BE2C (cell line): Measurements from ENCODE around the gene F2RL3.

Source experiments
- DNase-seq: peaks from one replicate; pipeline ENCODE4 v3.0.0-alpha.2; 2020
- H3K27me3 ChIP-seq: fragments of 250-450 bp; sonication (Bioruptor Pico); 2 replicates; pipeline ENCODE4 v1.5.1; 2020; ENCODE audit warnings: mild to moderate bottlenecking
- H3K36me3 ChIP-seq: fragments of 250-450 bp; sonication (Bioruptor Pico); 2 replicates; pipeline ENCODE4 v1.5.1; 2020; ENCODE audit warnings: mild to moderate bottlenecking
- H3K4me1 ChIP-seq: fragments of 250-450 bp; sonication (Bioruptor Pico); 2 replicates; pipeline ENCODE4 v1.5.1; 2020
- H3K4me3 ChIP-seq: 2 replicates; pipeline ENCODE4 v1.5.1; 2011; ENCODE audit warnings: low read depth, low read length
- H3K9me3 ChIP-seq: fragments of 250-450 bp; sonication (Bioruptor Pico); 2 replicates; pipeline ENCODE4 v1.5.1; 2020
- TF ChIP-seq, protein P1 (sequence below): IDR thresholded peaks from 2 replicates; pipeline ENCODE4 v1.5.1; 2012; ENCODE audit warnings: mild to moderate bottlenecking, low read depth, low read length

The F2RL3 gene

DNA sequence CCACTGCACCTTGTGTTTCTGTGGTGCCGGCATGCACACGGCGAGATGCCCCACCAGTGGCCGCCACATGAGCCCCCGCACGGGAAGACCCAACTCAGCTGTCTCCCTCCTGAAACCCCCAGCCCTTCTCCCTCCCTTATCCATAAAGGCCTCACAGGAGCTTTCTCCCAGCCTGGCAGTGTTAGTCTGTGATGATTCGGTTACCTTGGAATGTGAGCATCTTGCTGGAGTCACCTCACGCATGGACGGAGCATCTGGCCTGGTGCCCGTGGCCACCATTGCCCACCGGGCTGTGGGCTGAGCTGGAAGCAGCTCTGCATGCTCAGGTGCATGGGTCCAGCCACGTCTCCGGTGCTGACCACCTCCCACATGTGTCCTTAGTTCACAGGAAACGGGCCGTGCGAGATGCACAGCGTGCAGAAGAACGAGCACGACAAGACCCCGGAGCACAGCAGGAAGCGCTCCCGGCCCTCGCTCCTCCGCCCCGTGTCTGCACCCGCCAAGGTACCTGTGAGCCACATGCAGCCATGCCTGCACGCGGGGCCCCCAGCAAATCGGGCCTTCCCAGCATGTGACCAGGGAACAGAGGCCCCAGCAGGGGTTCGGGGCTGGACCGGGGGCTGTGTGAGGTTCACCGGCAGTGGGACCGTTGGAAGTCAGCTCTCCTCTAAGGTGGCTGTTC lies 37.6 kb upstream of the F2RL3 start:
- DNase-seq = no peak
- TF ChIP-seq, protein P1, sequence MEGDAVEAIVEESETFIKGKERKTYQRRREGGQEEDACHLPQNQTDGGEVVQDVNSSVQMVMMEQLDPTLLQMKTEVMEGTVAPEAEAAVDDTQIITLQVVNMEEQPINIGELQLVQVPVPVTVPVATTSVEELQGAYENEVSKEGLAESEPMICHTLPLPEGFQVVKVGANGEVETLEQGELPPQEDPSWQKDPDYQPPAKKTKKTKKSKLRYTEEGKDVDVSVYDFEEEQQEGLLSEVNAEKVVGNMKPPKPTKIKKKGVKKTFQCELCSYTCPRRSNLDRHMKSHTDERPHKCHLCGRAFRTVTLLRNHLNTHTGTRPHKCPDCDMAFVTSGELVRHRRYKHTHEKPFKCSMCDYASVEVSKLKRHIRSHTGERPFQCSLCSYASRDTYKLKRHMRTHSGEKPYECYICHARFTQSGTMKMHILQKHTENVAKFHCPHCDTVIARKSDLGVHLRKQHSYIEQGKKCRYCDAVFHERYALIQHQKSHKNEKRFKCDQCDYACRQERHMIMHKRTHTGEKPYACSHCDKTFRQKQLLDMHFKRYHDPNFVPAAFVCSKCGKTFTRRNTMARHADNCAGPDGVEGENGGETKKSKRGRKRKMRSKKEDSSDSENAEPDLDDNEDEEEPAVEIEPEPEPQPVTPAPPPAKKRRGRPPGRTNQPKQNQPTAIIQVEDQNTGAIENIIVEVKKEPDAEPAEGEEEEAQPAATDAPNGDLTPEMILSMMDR = no peak
- Histone ChIP-seq H3K4me1 (no peaks in the 10 kb centered on the region), H3K4me3 (no peak overlapping the region), H3K27me3 (no peaks in the 10 kb centered on the region), H3K36me3 (peaks cover 48% of the 10 kb centered on the region), H3K9me3 (no peaks in the 10 kb centered on the region)

DNA sequence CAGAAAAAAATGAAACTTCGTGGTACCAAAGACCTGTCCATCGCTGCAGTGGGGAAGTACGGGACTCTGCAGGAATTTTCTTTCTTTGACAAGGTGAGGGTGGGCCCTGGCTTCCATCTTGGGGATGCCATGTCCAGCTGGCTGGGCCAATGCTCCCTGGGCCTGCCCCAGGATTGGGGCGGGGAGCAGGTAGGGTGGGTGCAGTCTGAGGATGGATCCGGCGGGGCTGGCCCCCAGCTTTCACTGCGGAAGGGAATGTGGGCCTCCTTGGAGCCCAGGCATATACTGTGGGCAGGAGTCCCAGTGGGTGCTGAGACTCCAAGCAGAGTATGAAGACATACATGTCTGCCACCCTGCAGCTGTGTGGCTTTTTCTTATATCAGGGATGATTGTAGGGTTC lies 35.7 kb upstream of the F2RL3 start:
- DNase-seq = no peak
- TF ChIP-seq, protein P1 = no peak
- Histone ChIP-seq H3K36me3 (peaks cover 32% of the 10 kb centered on the region), H3K27me3 (no peaks in the 10 kb centered on the region), H3K4me1 (no peaks in the 10 kb centered on the region), H3K9me3 (no peaks in the 10 kb centered on the region), H3K4me3 (no peak overlapping the region)

DNA sequence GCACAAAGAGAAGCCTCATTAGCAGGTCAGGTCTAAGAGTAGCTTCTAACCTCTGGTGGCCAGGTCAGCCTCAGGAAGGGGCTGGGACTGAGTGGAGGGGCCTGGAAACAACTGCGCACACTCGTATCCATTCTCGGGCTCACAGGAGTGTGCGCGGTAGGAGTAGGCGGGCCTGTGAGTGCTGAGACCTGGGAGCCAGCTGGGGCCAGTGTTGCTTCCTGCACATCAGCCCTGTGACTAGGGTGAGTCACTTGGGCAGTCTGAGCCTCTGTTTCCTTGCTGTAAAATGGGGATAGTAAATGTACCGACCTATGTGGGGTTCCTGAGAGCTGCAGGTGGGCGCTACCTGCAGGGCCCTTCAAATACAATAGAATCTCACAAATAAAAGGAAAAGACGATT lies 32.7 kb upstream of the F2RL3 start:
- DNase-seq = no peak
- TF ChIP-seq, protein P1 = no peak
- Histone ChIP-seq H3K4me1 (no peaks in the 10 kb centered on the region), H3K4me3 (no peak overlapping the region), H3K36me3 (peaks cover 28% of the 10 kb centered on the region), H3K27me3 (no peaks in the 10 kb centered on the region), H3K9me3 (no peaks in the 10 kb centered on the region)

DNA sequence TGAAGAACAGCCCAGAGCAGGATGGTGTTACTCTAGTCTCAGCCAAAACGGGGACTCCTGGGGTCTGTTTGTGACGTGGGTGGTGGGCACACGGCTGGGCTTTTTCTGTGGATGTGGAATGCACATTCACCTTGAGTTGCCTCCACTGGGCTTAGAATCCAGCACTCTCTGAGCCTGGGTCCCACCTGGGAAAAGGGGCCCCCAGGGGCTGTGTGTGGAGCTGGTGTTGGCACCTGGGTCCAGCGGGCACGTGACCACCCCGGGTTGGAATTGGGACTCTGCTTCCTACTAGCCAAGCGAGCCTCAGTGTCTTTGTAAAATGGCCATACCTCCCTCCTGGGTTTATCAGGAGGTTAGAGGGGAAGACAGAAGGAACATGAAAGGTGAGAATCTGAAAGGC lies 29.2 kb upstream of the F2RL3 start:
- TF ChIP-seq, protein P1 = no peak
- Histone ChIP-seq H3K36me3 (peaks cover 14% of the 10 kb centered on the region; the same call in 1 of the 2 replicates), H3K4me3 (no peak overlapping the region), H3K4me1 (no peaks in the 10 kb centered on the region), H3K27me3 (no peaks in the 10 kb centered on the region), H3K9me3 (no peaks in the 10 kb centered on the region)
- DNase-seq = no peak

DNA sequence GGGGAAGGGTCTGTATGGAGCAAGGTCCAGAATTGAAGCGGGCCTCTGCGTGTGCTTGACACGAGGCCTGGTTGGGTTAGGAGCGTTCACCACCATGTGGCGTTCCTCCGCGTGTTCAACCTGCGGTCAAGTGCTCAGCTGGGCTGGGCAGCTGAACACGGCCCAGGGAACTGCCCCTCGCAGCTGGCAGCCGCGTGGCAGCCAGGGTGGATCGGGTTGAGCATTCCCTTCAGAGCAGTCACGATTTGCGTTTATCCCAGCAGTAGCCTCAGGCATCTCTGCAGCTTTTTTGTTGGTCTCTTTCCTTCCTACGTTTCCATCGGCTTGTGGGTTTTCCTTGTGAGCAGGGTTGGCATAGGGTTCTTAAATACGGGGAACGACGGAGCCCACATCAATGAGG lies 28.7 kb upstream of the F2RL3 start:
- no peak overlapping the region for H3K4me3 ChIP-seq
- H3K36me3 ChIP-seq = peaks cover 11% of the 10 kb centered on the region; the same call in 1 of the 2 replicates
- H3K9me3 ChIP-seq = no peaks in the 10 kb centered on the region
- TF ChIP-seq, protein P1 = no peak
- no peak for DNase-seq
- no peaks in the 10 kb centered on the region for H3K4me1 ChIP-seq
- H3K27me3 ChIP-seq = no peaks in the 10 kb centered on the region

DNA sequence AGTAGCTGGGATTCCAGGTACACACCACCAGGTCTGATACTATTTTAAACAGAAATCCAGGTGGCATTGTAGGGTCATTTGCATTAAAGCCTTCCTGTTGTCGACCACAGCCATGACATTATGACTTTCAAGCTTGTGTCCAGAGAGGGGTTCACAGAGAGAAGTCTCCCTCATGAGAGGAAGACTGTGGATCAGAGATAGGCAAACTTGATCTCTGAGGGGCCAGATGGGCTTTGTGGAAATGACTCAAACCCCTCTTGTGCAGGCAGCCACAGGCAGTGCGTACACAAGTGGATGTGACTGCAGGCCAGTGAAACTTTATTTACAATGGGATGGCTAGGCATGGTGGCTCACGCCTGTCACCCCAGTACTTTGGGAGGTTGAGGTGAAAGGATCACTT lies 27.8 kb upstream of the F2RL3 start:
- no peak for DNase-seq
- H3K9me3 ChIP-seq = no peaks in the 10 kb centered on the region
- no peaks in the 10 kb centered on the region for H3K4me1 ChIP-seq
- peaks cover 11% of the 10 kb centered on the region; the same call in 1 of the 2 replicates for H3K36me3 ChIP-seq
- no peaks in the 10 kb centered on the region for H3K27me3 ChIP-seq
- no peak overlapping the region for H3K4me3 ChIP-seq
- TF ChIP-seq, protein P1 = no peak
